HS-5 (cell line): ENCODE data around the gene SMTNL1.

Experiments used
- DNase-seq: peaks from one replicate; pipeline ENCODE4 v3.0.0-alpha.2; 2012; ENCODE audit warnings: low read depth

SMTNL1 gene

GRCh38 chr11:57597461-57597915, 60.1 kb downstream of the SMTNL1 start, which contains the start of gene SERPING1:
Gene SERPING1 (plus strand): TSS chr11:57597685. CDS start chr11:57598271, 586 bp downstream.
- DNase-seq = no peak

GRCh38 chr11:57597916-57598830, 60.8 kb downstream of the SMTNL1 start:
- no peak for DNase-seq

GRCh38 chr11:57598831-57599155, 61.4 kb downstream of the SMTNL1 start:
- DNase-seq = no peak

- DNase-seq = no peak
Measured at GRCh38 chr11:57599381-57599780, 62.0 kb downstream of the SMTNL1 start.
